ENCODE measurements around the gene PLLP. TPM values are rescaled to one million over a fixed set of nuclear protein-coding genes. Genes with fewer than 3 reads are reported as not detected.

Gene PLLP
- total RNA-seq, 4 donors from 2014 or later: 9.0 to 49.1 (median 12.2) TPM

GRCh38 chr16:57235128-57236021 lies 49.1 kb downstream of the PLLP start:
- no peak for DNase-seq (ENCODE audit: low spot score)
- no peak for ATAC-seq (ENCODE audit: low FRiP score)
- no peak for TF ChIP-seq CTCF (IDR thresholded peaks at IDR 0.05)

- TF ChIP-seq CTCF (IDR thresholded peaks at IDR 0.05): no peak
- DNase-seq (ENCODE audit: low spot score) (no peak), ATAC-seq (ENCODE audit: low FRiP score) (no peak)
Measured at GRCh38 chr16:57234707-57235092, 49.8 kb downstream of the PLLP start.

- no peak for TF ChIP-seq CTCF (IDR thresholded peaks at IDR 0.05)
- ATAC-seq (ENCODE audit: low FRiP score): no peak
Measured at GRCh38 chr16:57233944-57234706, 50.3 kb downstream of the PLLP start.

DNA sequence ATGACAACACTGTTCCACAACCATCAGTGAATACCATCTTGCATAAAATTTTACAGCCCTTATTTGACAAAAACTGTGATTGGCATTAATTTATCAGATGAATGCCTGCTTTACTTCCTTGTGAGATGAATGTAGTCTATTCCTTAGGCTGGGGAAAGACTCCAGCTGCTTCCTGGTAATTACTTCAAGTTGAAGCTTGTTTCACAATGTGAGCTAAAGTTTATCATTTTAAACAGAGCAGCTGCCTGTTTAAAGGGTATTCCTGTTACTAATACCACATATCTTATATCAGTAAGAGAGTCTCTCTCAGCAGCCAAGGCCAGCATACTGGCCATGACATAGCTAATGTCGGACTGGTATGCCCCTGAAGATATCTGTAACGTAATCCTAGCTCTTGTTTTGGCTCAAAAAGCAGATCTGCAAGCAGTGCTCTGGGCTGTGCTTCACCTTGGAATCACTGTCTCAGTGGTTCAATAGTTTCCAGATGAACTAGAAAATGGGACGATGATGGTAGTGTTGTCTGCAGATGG lies 52.6 kb downstream of the PLLP start:
- ATAC-seq (ENCODE audit: low FRiP score): no peak
- no peak for DNase-seq (ENCODE audit: low spot score)
- TF ChIP-seq CTCF (IDR thresholded peaks at IDR 0.05): no peak

More at GRCh38 chr16:57233944-57234706, 50.3 kb downstream of the PLLP start:
- no peak for DNase-seq (ENCODE audit: low spot score)

GRCh38 chr16:57229079-57229478 lies 55.4 kb downstream of the PLLP start:
- TF ChIP-seq CTCF (IDR thresholded peaks at IDR 0.05): no peak
- DNase-seq (ENCODE audit: low spot score): no peak
- no peak for ATAC-seq (ENCODE audit: low FRiP score)

DNA sequence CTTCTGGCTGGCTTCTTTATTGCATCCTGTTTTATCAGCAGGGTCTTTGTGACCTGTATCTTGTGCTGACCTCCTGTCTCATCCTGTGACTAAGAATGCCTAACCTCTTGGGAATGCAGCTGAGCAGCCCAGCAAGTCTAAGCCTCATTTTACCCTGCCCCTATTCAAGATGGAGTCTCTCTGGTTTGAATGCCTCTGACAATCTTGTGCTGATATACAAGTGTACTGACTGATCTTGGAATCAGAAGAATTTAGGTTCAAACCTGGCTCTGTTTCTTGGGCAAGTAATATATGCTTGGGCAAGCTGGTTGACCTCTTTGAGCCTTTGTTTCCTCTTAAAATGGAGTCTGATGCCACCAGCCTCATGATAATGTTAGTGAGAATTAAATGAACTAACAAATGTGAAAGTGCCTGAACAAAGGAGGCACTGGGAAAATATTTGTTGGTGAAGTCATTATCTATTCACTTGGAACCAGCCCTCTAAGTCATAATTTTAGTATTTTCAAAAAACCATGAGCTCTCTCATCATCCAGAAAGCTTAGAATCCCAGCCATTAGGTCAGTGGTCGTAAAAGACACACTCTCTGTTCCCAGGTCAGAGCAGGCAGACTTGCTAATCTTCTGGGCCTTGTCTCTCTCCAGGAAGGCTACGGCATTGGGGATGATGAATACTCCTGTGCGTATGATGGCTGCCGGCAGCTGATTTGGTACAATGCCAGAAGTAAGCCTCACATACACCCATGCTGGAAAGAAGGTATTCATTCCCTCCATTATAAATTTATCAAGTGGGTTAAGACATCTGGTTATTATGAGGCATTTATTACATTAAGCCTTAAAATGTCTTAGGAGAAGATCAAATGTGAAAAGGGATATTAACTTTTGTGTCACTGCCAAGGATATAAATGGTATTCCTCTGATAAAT lies 57.5 kb downstream of the PLLP start:
- no peak for TF ChIP-seq CTCF (IDR thresholded peaks at IDR 0.05)
- DNase-seq (ENCODE audit: low spot score) (no peak), ATAC-seq (ENCODE audit: low FRiP score) (peak; percentile 55)

Measured in omental fat pad (tissue), 4 donors.